Naive thymus-derived CD4-positive, alpha-beta T cell (primary cell): ENCODE measurements around the gene KRTAP2-3. TPM values are rescaled to one million over a fixed set of nuclear protein-coding genes. Genes with fewer than 3 reads are reported as not detected.

ENCODE experiments used
- ATAC-seq: fragments of 150-1000 bp; cut with Tn5 transposase; 2 replicates; pipeline ENCODE4 v1.10.0; 2021; ENCODE audit warnings: mild to moderate bottlenecking, moderate library complexity
- CTCF ChIA-PET: fragments of 350-600 bp; sonication (Branson Sonifier 250); formaldehyde crosslinking; loops from one replicate; lab custom pipeline; 2021; ENCODE audit warnings: antibody characterized with exemption; lab: Charles Lee
- POLR2A ChIA-PET: fragments of 350-600 bp; sonication (Branson Sonifier 250); formaldehyde crosslinking; loops from one replicate; lab custom pipeline; 2021; ENCODE audit warnings: antibody characterized with exemption, inconsistent platforms; lab: Charles Lee
- DNase-seq, 9 donors: peaks; one replicate each; pipeline versions ENCODE4 v3.0.0 to v3.0.0-alpha.2; 2020 to 2022; ENCODE audit warnings: mixed read lengths in 1 of 9
- H3K27ac ChIP-seq: one replicate; pipeline ENCODE4 v1.7.0; 2013; ENCODE audit warnings: mild to moderate bottlenecking, low read depth, low read length, moderate library complexity
- H3K27me3 ChIP-seq, 2 donors: one replicate each; pipeline ENCODE4 v1.7.0; 2013; ENCODE audit warnings: low read length in 2 of 2, mild to moderate bottlenecking in 2 of 2, moderate library complexity in 2 of 2; ENCODE audit not compliant: control insufficient read depth in 2 of 2, insufficient read depth in 2 of 2
- H3K36me3 ChIP-seq, 3 experiments: 1 replicate in 2 of 3; 2 replicates in 1 of 3; pipeline ENCODE4 v1.7.0; 2013; ENCODE audit warnings: low read length in 3 of 3, mild to moderate bottlenecking in 3 of 3, moderate library complexity in 1 of 3; ENCODE audit not compliant: insufficient read depth in 3 of 3, control insufficient read depth in 2 of 3
- H3K4me1 ChIP-seq, 2 donors: one replicate each; pipeline ENCODE4 v1.7.0; 2013; ENCODE audit warnings: low read length in 2 of 2, mild to moderate bottlenecking in 2 of 2, moderate library complexity in 1 of 2; ENCODE audit not compliant: control insufficient read depth in 2 of 2, insufficient read depth in 2 of 2
- H3K4me3 ChIP-seq: 2 replicates; pipeline ENCODE4 v1.7.0; 2013; ENCODE audit warnings: mild to moderate bottlenecking, low read length
- H3K9me3 ChIP-seq, 3 experiments: 1 replicate in 2 of 3; 2 replicates in 1 of 3; pipeline ENCODE4 v1.7.0; 2013; ENCODE audit warnings: low read length in 3 of 3; ENCODE audit not compliant: control insufficient read depth in 2 of 3
- H3K27ac Mint-ChIP-seq, 9 donors: one replicate each; pipeline ENCODE4 v1.8.0; 2020 to 2022; ENCODE audit warnings: mixed read lengths in 9 of 9, mild to moderate bottlenecking in 8 of 9, moderate library complexity in 5 of 9, inconsistent platforms in 2 of 9
- H3K27me3 Mint-ChIP-seq, 5 donors: one replicate each; pipeline ENCODE4 v1.8.0; 2021 to 2022; ENCODE audit warnings: mixed read lengths in 5 of 5, mild to moderate bottlenecking in 1 of 5
- H3K36me3 Mint-ChIP-seq, 5 donors: one replicate each; pipeline ENCODE4 v1.8.0; 2020 to 2022; ENCODE audit warnings: mixed read lengths in 5 of 5, mild to moderate bottlenecking in 3 of 5, inconsistent platforms in 1 of 5
- H3K4me1 Mint-ChIP-seq, 7 donors: one replicate each; pipeline ENCODE4 v1.8.0; 2020 to 2022; ENCODE audit warnings: mixed read lengths in 7 of 7, mild to moderate bottlenecking in 3 of 7, inconsistent platforms in 1 of 7
- H3K4me3 Mint-ChIP-seq, 10 donors: one replicate each; pipeline ENCODE4 v1.8.0; 2020 to 2022; ENCODE audit warnings: mild to moderate bottlenecking in 10 of 10, mixed read lengths in 10 of 10, moderate library complexity in 6 of 10, inconsistent platforms in 2 of 10
- H3K9me3 Mint-ChIP-seq, 11 donors: one replicate each; pipeline ENCODE4 v1.8.0; 2020 to 2022; ENCODE audit warnings: mixed read lengths in 11 of 11, mild to moderate bottlenecking in 4 of 11, inconsistent platforms in 1 of 11, moderate library complexity in 1 of 11
- intact Hi-C, 2 donors: fragments of 100-400 bp; cut with micrococcal nuclease; formaldehyde crosslinking; loops; one replicate each; pipeline ENCODE4 v1.15.1; 2023
- polyA plus RNA-seq, 2 donors: library from polyadenylated mRNA; unstranded; fragments of 300-500 nt; fragmentation: Illumina TruSeq; gene quantifications; one replicate each; pipeline ENCODE4 v1.2.3, GENCODE V29; 2021
- total RNA-seq, 6 experiments: library from RNA in 5 of 6; stranded (reverse) in 5 of 6; gene quantifications; 1 replicate in 5 of 6; 2 replicates in 1 of 6; pipeline ENCODE4 v1.2.3 and lab custom pipeline; 2021 to 2026

Gene KRTAP2-3
- total and polyA plus RNA-seq, 7 experiments from 2014 or later: not detected

- no peak overlapping the region for H3K27ac Mint-ChIP-seq
- no peak overlapping the region for H3K27ac ChIP-seq
- CTCF ChIA-PET: no interaction called here
- no peak overlapping the region for H3K4me3 Mint-ChIP-seq
- H3K9me3 ChIP-seq: no peaks in the 10 kb centered on the region
- H3K27me3 ChIP-seq: no peaks in the 10 kb centered on the region
- no peaks in the 10 kb centered on the region for H3K36me3 Mint-ChIP-seq
- H3K4me1 Mint-ChIP-seq: no peaks in the 10 kb centered on the region
- no peaks in the 10 kb centered on the region for H3K36me3 ChIP-seq
- H3K9me3 Mint-ChIP-seq: no peaks in the 10 kb centered on the region
- no peaks in the 10 kb centered on the region for H3K4me1 ChIP-seq
- POLR2A ChIA-PET: no interaction called here
- DNase-seq (no peak), ATAC-seq (no peak)
- H3K4me3 ChIP-seq: no peak overlapping the region
- intact Hi-C loops: no loop called here
- H3K27me3 Mint-ChIP-seq: peaks cover 0 to 6% (median 3%) of the 10 kb centered on the region in 5 donors
These were observed 47.4 kb downstream of the KRTAP2-3 start for GRCh38 chr17:41012326-41013120.

- Histone ChIP-seq H3K36me3 (no peaks in the 10 kb centered on the region), H3K9me3 (no peaks in the 10 kb centered on the region), H3K27ac (no peak overlapping the region), H3K27me3 (no peaks in the 10 kb centered on the region), H3K4me1 (no peaks in the 10 kb centered on the region), H3K4me3 (no peak overlapping the region)
- Mint-ChIP-seq H3K27me3 (peaks cover 0 to 5% (median 4%) of the 10 kb centered on the region in 5 donors), H3K4me3 (no peak overlapping the region), H3K9me3 (no peaks in the 10 kb centered on the region), H3K36me3 (no peaks in the 10 kb centered on the region), H3K4me1 (no peaks in the 10 kb centered on the region), H3K27ac (no peak overlapping the region)
- DNase-seq (no peak), ATAC-seq (no peak)
- POLR2A ChIA-PET: interaction anchor here (0.6 kb wide), 1 partner anchor 37 kb away, joined by 3 read pairs; no protein-coding TSS in a partner anchor
- CTCF ChIA-PET: no interaction called here
- intact Hi-C loops: no loop called here
These were observed 49.5 kb downstream of the KRTAP2-3 start for GRCh38 chr17:41010441-41010840.

GRCh38 chr17:41009936-41010335 is 50.0 kb downstream of the KRTAP2-3 start:
- Mint-ChIP-seq H3K27me3 (peaks cover 0 to 5% (median 0%) of the 10 kb centered on the region in 5 donors), H3K4me1 (no peaks in the 10 kb centered on the region), H3K4me3 (no peak overlapping the region), H3K9me3 (no peaks in the 10 kb centered on the region), H3K27ac (no peak overlapping the region), H3K36me3 (no peaks in the 10 kb centered on the region)
- Histone ChIP-seq H3K9me3 (no peaks in the 10 kb centered on the region), H3K27ac (no peak overlapping the region), H3K27me3 (no peaks in the 10 kb centered on the region), H3K4me3 (no peak overlapping the region), H3K4me1 (no peaks in the 10 kb centered on the region), H3K36me3 (no peaks in the 10 kb centered on the region)
- DNase-seq (no peak), ATAC-seq (no peak)
- ChIA-PET POLR2A (no interaction called here), CTCF (no interaction called here)
- intact Hi-C loops: no loop called here

- no peaks in the 10 kb centered on the region for H3K36me3 Mint-ChIP-seq
- Histone ChIP-seq H3K4me1 (no peaks in the 10 kb centered on the region), H3K27me3 (no peaks in the 10 kb centered on the region), H3K9me3 (no peaks in the 10 kb centered on the region), H3K4me3 (no peak overlapping the region), H3K36me3 (no peaks in the 10 kb centered on the region), H3K27ac (no peak overlapping the region)
- H3K27ac Mint-ChIP-seq: no peak overlapping the region
- ATAC-seq: no peak
- DNase-seq: no peak
- H3K4me1 Mint-ChIP-seq: no peaks in the 10 kb centered on the region
- ChIA-PET CTCF (no interaction called here), POLR2A (no interaction called here)
- H3K9me3 Mint-ChIP-seq: no peaks in the 10 kb centered on the region
- peaks cover 0 to 6% (median 4%) of the 10 kb centered on the region in 5 donors for H3K27me3 Mint-ChIP-seq
- intact Hi-C loops: no loop called here
- H3K4me3 Mint-ChIP-seq: no peak overlapping the region
These were observed 50.6 kb downstream of the KRTAP2-3 start for GRCh38 chr17:41009301-41009760.

Other genes starting within 250 kb of the KRTAP2-3 start
Only the 30 nearest of the 38 such genes appear.
- gene KRT20, start 174.9 kb downstream of the KRTAP2-3 start, total RNA-seq: not detected
- not detected for gene KRT20, start 174.9 kb downstream of the KRTAP2-3 start, polyA plus RNA-seq
- gene KRT23, start 122.5 kb downstream of the KRTAP2-3 start, total RNA-seq: under 1 TPM in 1 of 5 experiments, not detected in 4; 0.83 TPM
- not detected for gene KRT23, start 122.5 kb downstream of the KRTAP2-3 start, polyA plus RNA-seq
- not detected for gene KRT39, start 93.2 kb downstream of the KRTAP2-3 start, total RNA-seq
- gene KRT39, start 93.2 kb downstream of the KRTAP2-3 start, polyA plus RNA-seq: not detected
- not detected for gene KRT40, start 75.8 kb downstream of the KRTAP2-3 start, total RNA-seq
- gene KRT40, start 75.8 kb downstream of the KRTAP2-3 start, polyA plus RNA-seq: not detected
- gene KRTAP3-3, start 66.0 kb downstream of the KRTAP2-3 start, total RNA-seq: not detected
- gene KRTAP3-3, start 66.0 kb downstream of the KRTAP2-3 start, polyA plus RNA-seq: not detected
- not detected for gene KRTAP3-2, start 60.2 kb downstream of the KRTAP2-3 start, total RNA-seq
- not detected for gene KRTAP3-2, start 60.2 kb downstream of the KRTAP2-3 start, polyA plus RNA-seq
- not detected for gene KRTAP3-1, start 51.0 kb downstream of the KRTAP2-3 start, total RNA-seq
- gene KRTAP3-1, start 51.0 kb downstream of the KRTAP2-3 start, polyA plus RNA-seq: not detected
- not detected for gene KRTAP1-5, start 32.9 kb downstream of the KRTAP2-3 start, total RNA-seq
- not detected for gene KRTAP1-5, start 32.9 kb downstream of the KRTAP2-3 start, polyA plus RNA-seq
- gene KRTAP1-4, start 29.9 kb downstream of the KRTAP2-3 start, total RNA-seq: not detected
- gene KRTAP1-4, start 29.9 kb downstream of the KRTAP2-3 start, polyA plus RNA-seq: not detected
- not detected for gene KRTAP1-3, start 25.2 kb downstream of the KRTAP2-3 start, total RNA-seq
- not detected for gene KRTAP1-3, start 25.2 kb downstream of the KRTAP2-3 start, polyA plus RNA-seq
- not detected for gene KRTAP1-1, start 18.7 kb downstream of the KRTAP2-3 start, total RNA-seq
- not detected for gene KRTAP1-1, start 18.7 kb downstream of the KRTAP2-3 start, polyA plus RNA-seq
- not detected for gene KRTAP2-1, start 12.8 kb downstream of the KRTAP2-3 start, total RNA-seq
- not detected for gene KRTAP2-1, start 12.8 kb downstream of the KRTAP2-3 start, polyA plus RNA-seq
- not detected for gene KRTAP2-2, start 4.9 kb downstream of the KRTAP2-3 start, total RNA-seq
- gene KRTAP2-2, start 4.9 kb downstream of the KRTAP2-3 start, polyA plus RNA-seq: not detected
- not detected for gene KRTAP2-4, start 5.8 kb upstream of the KRTAP2-3 start, total RNA-seq
- not detected for gene KRTAP2-4, start 5.8 kb upstream of the KRTAP2-3 start, polyA plus RNA-seq
- not detected for gene KRTAP4-7, start 24.0 kb upstream of the KRTAP2-3 start, total RNA-seq
- not detected for gene KRTAP4-7, start 24.0 kb upstream of the KRTAP2-3 start, polyA plus RNA-seq
- not detected for gene KRTAP4-8, start 38.0 kb upstream of the KRTAP2-3 start, total RNA-seq
- not detected for gene KRTAP4-8, start 38.0 kb upstream of the KRTAP2-3 start, polyA plus RNA-seq
- gene KRTAP4-16, start 42.1 kb upstream of the KRTAP2-3 start, total RNA-seq: not detected
- gene KRTAP4-16, start 42.1 kb upstream of the KRTAP2-3 start, polyA plus RNA-seq: not detected
- not detected for gene KRTAP4-9, start 45.3 kb upstream of the KRTAP2-3 start, total RNA-seq
- gene KRTAP4-9, start 45.3 kb upstream of the KRTAP2-3 start, polyA plus RNA-seq: not detected
- not detected for gene KRTAP4-11, start 58.3 kb upstream of the KRTAP2-3 start, total RNA-seq
- gene KRTAP4-11, start 58.3 kb upstream of the KRTAP2-3 start, polyA plus RNA-seq: not detected
- gene KRTAP4-12, start 64.1 kb upstream of the KRTAP2-3 start, total RNA-seq: not detected
- gene KRTAP4-12, start 64.1 kb upstream of the KRTAP2-3 start, polyA plus RNA-seq: not detected
- not detected for gene KRTAP4-6, start 80.4 kb upstream of the KRTAP2-3 start, total RNA-seq
- gene KRTAP4-6, start 80.4 kb upstream of the KRTAP2-3 start, polyA plus RNA-seq: not detected
- not detected for gene KRTAP4-5, start 89.7 kb upstream of the KRTAP2-3 start, total RNA-seq
- gene KRTAP4-5, start 89.7 kb upstream of the KRTAP2-3 start, polyA plus RNA-seq: not detected
- gene KRTAP4-4, start 100.6 kb upstream of the KRTAP2-3 start, total RNA-seq: not detected
- not detected for gene KRTAP4-4, start 100.6 kb upstream of the KRTAP2-3 start, polyA plus RNA-seq
- gene KRTAP4-3, start 108.1 kb upstream of the KRTAP2-3 start, total RNA-seq: not detected
- gene KRTAP4-3, start 108.1 kb upstream of the KRTAP2-3 start, polyA plus RNA-seq: not detected
- not detected for gene KRTAP4-2, start 118.1 kb upstream of the KRTAP2-3 start, total RNA-seq
- not detected for gene KRTAP4-2, start 118.1 kb upstream of the KRTAP2-3 start, polyA plus RNA-seq
- gene KRTAP4-1, start 124.8 kb upstream of the KRTAP2-3 start, total RNA-seq: not detected
- not detected for gene KRTAP4-1, start 124.8 kb upstream of the KRTAP2-3 start, polyA plus RNA-seq
- not detected for gene KRTAP9-1, start 129.8 kb upstream of the KRTAP2-3 start, total RNA-seq
- not detected for gene KRTAP9-1, start 129.8 kb upstream of the KRTAP2-3 start, polyA plus RNA-seq
- not detected for gene KRTAP9-2, start 166.5 kb upstream of the KRTAP2-3 start, total RNA-seq
- gene KRTAP9-2, start 166.5 kb upstream of the KRTAP2-3 start, polyA plus RNA-seq: not detected
- not detected for gene KRTAP9-3, start 172.3 kb upstream of the KRTAP2-3 start, total RNA-seq
- gene KRTAP9-3, start 172.3 kb upstream of the KRTAP2-3 start, polyA plus RNA-seq: not detected
- not detected for gene KRTAP9-8, start 177.9 kb upstream of the KRTAP2-3 start, total RNA-seq
- gene KRTAP9-8, start 177.9 kb upstream of the KRTAP2-3 start, polyA plus RNA-seq: not detected